Activated CD4-positive, alpha-beta T cell treated with anti-CD3 and anti-CD28 coated beads, Interleukin-2, amount 10 ng/mL, durations not matched to agents 24 days and 14 days (primary cell): Measurements from ENCODE around the gene IQSEC3. TPM values are rescaled to one million over a fixed set of nuclear protein-coding genes. Genes with fewer than 3 reads are reported as not detected.
"Not testable (repeated sequence)": the region's sequence is repeated elsewhere in the genome, so short reads cannot be mapped to it uniquely, and the experiment has no call there.

Experiments
- DNase-seq: peaks from one replicate; pipeline ENCODE4 v3.0.0; 2022
- H3K27ac Mint-ChIP-seq: one replicate; pipeline ENCODE4 v1.8.0; 2022; ENCODE audit warnings: mild to moderate bottlenecking, mixed read lengths
- H3K27me3 Mint-ChIP-seq: one replicate; pipeline ENCODE4 v1.8.0; 2022; ENCODE audit warnings: mixed read lengths
- H3K36me3 Mint-ChIP-seq: one replicate; pipeline ENCODE4 v1.8.0; 2022; ENCODE audit warnings: low read depth, mild to moderate bottlenecking, mixed read lengths
- H3K4me1 Mint-ChIP-seq: one replicate; pipeline ENCODE4 v1.8.0; 2021; ENCODE audit warnings: mixed read lengths
- H3K4me3 Mint-ChIP-seq: one replicate; pipeline ENCODE4 v1.8.0; 2022; ENCODE audit warnings: mild to moderate bottlenecking, moderate library complexity, mixed read lengths
- H3K9me3 Mint-ChIP-seq: one replicate; pipeline ENCODE4 v1.8.0; 2021; ENCODE audit warnings: mixed read lengths
- intact Hi-C: fragments of 100-400 bp; cut with micrococcal nuclease; formaldehyde crosslinking; loops from one replicate; pipeline ENCODE4 v1.15.1; 2023
- total RNA-seq: library from RNA; stranded (reverse); gene quantifications from 2 replicates; pipeline ENCODE4 v1.2.3, GENCODE V29; 2022

The IQSEC3 gene
- total RNA-seq, 1 donor from 2014 or later = 0.05 TPM

GRCh38 chr12:117816-118345 is 51.3 kb downstream of the IQSEC3 start:
- Mint-ChIP-seq H3K4me3 (no peak overlapping the region), H3K4me1 (no peaks in the 10 kb centered on the region), H3K27me3 (peaks cover 5% of the 10 kb centered on the region), H3K27ac (no peak overlapping the region), H3K36me3 (no peaks in the 10 kb centered on the region), H3K9me3 (no peaks in the 10 kb centered on the region)
- intact Hi-C loops = no loop called here
- no peak for DNase-seq

GRCh38 chr12:118591-118990 is 52.0 kb downstream of the IQSEC3 start:
- Mint-ChIP-seq H3K4me3 (no peak overlapping the region), H3K4me1 (no peaks in the 10 kb centered on the region), H3K27me3 (peaks cover 5% of the 10 kb centered on the region), H3K36me3 (no peaks in the 10 kb centered on the region), H3K27ac (no peak overlapping the region), H3K9me3 (no peaks in the 10 kb centered on the region)
- DNase-seq = no peak
- intact Hi-C loops = no loop called here

GRCh38 chr12:120951-121350 is 54.4 kb downstream of the IQSEC3 start:
- Mint-ChIP-seq H3K36me3 (no peaks in the 10 kb centered on the region), H3K27me3 (no peaks in the 10 kb centered on the region), H3K27ac (no peak overlapping the region), H3K4me3 (no peak overlapping the region), H3K9me3 (no peaks in the 10 kb centered on the region), H3K4me1 (no peaks in the 10 kb centered on the region)
- DNase-seq = no peak
- intact Hi-C loops = no loop called here

GRCh38 chr12:121647-122046 is 55.1 kb downstream of the IQSEC3 start:
- H3K9me3 Mint-ChIP-seq = no peaks in the 10 kb centered on the region
- no peaks in the 10 kb centered on the region for H3K36me3 Mint-ChIP-seq
- no peaks in the 10 kb centered on the region for H3K27me3 Mint-ChIP-seq
- no peaks in the 10 kb centered on the region for H3K4me1 Mint-ChIP-seq
- no peak for DNase-seq
- no peak overlapping the region for H3K4me3 Mint-ChIP-seq
- H3K27ac Mint-ChIP-seq = no peak overlapping the region
- intact Hi-C loops = no loop called here

- Mint-ChIP-seq H3K9me3 (no peaks in the 10 kb centered on the region), H3K36me3 (no peaks in the 10 kb centered on the region)
- intact Hi-C loops = no loop called here
These were observed 58.5 kb downstream of the IQSEC3 start for GRCh38 chr12:125075-125474.

GRCh38 chr12:125566-125965 is 59.0 kb downstream of the IQSEC3 start:
- H3K4me1 Mint-ChIP-seq = no peaks in the 10 kb centered on the region
- H3K36me3 Mint-ChIP-seq = no peaks in the 10 kb centered on the region
- no peak for DNase-seq
- no peak overlapping the region for H3K27ac Mint-ChIP-seq
- no peaks in the 10 kb centered on the region for H3K9me3 Mint-ChIP-seq
- no peak overlapping the region for H3K4me3 Mint-ChIP-seq
- H3K27me3 Mint-ChIP-seq = no peaks in the 10 kb centered on the region
- intact Hi-C loops = no loop called here

More at GRCh38 chr12:125075-125474, 58.5 kb downstream of the IQSEC3 start:
- no peaks in the 10 kb centered on the region for H3K4me1 Mint-ChIP-seq
- no peak overlapping the region for H3K27ac Mint-ChIP-seq
- no peaks in the 10 kb centered on the region for H3K27me3 Mint-ChIP-seq
- H3K4me3 Mint-ChIP-seq = no peak overlapping the region
- no peak for DNase-seq

- H3K27ac Mint-ChIP-seq = no peak overlapping the region
- H3K4me3 Mint-ChIP-seq = no peak overlapping the region
- DNase-seq = no peak
- no peaks in the 10 kb centered on the region for H3K4me1 Mint-ChIP-seq
- intact Hi-C loops = no loop called here
- no peaks in the 10 kb centered on the region for H3K9me3 Mint-ChIP-seq
- no peaks in the 10 kb centered on the region for H3K36me3 Mint-ChIP-seq
- H3K27me3 Mint-ChIP-seq = peaks cover 6% of the 10 kb centered on the region
These were observed 61.5 kb downstream of the IQSEC3 start for GRCh38 chr12:128079-128478.

- H3K4me3 Mint-ChIP-seq = no peak overlapping the region
- H3K27me3 Mint-ChIP-seq = peaks cover 6% of the 10 kb centered on the region
- no peak overlapping the region for H3K27ac Mint-ChIP-seq
- intact Hi-C loops = no loop called here
- H3K36me3 Mint-ChIP-seq = no peaks in the 10 kb centered on the region
- DNase-seq = no peak
- H3K4me1 Mint-ChIP-seq = no peaks in the 10 kb centered on the region
- no peaks in the 10 kb centered on the region for H3K9me3 Mint-ChIP-seq
These were observed 62.4 kb downstream of the IQSEC3 start for GRCh38 chr12:129001-129400.

- Mint-ChIP-seq H3K27ac (no peak overlapping the region), H3K36me3 (no peaks in the 10 kb centered on the region), H3K27me3 (peaks cover 6% of the 10 kb centered on the region), H3K4me3 (no peak overlapping the region), H3K9me3 (no peaks in the 10 kb centered on the region), H3K4me1 (no peaks in the 10 kb centered on the region)
- intact Hi-C loops = no loop called here
- no peak for DNase-seq
These were observed 64.0 kb downstream of the IQSEC3 start for GRCh38 chr12:130519-130918.

- no peaks in the 10 kb centered on the region for H3K36me3 Mint-ChIP-seq
- DNase-seq = no peak
- no peaks in the 10 kb centered on the region for H3K9me3 Mint-ChIP-seq
- no peak overlapping the region for H3K27ac Mint-ChIP-seq
- H3K4me1 Mint-ChIP-seq = no peaks in the 10 kb centered on the region
- no peak overlapping the region for H3K4me3 Mint-ChIP-seq
- H3K27me3 Mint-ChIP-seq = peaks cover 9% of the 10 kb centered on the region
- intact Hi-C loops = no loop called here
These were observed 64.4 kb downstream of the IQSEC3 start for GRCh38 chr12:131008-131407.

GRCh38 chr12:131732-132495 is 65.3 kb downstream of the IQSEC3 start:
- no peak overlapping the region for H3K4me3 Mint-ChIP-seq
- peaks cover 9% of the 10 kb centered on the region for H3K27me3 Mint-ChIP-seq
- intact Hi-C loops = no loop called here
- DNase-seq = no peak
- no peaks in the 10 kb centered on the region for H3K9me3 Mint-ChIP-seq
- no peaks in the 10 kb centered on the region for H3K4me1 Mint-ChIP-seq
- no peak overlapping the region for H3K27ac Mint-ChIP-seq
- no peaks in the 10 kb centered on the region for H3K36me3 Mint-ChIP-seq

GRCh38 chr12:133616-134232 is 67.2 kb downstream of the IQSEC3 start:
- H3K27ac Mint-ChIP-seq, H3K9me3 Mint-ChIP-seq, intact Hi-C loops, H3K4me3 Mint-ChIP-seq, DNase-seq, H3K36me3 Mint-ChIP-seq, H3K27me3 Mint-ChIP-seq, H3K4me1 Mint-ChIP-seq: not testable (repeated sequence)

- Mint-ChIP-seq H3K4me3 (no peak overlapping the region), H3K27ac (no peak overlapping the region), H3K4me1 (peaks cover 2% of the 10 kb centered on the region), H3K27me3 (peaks cover 20% of the 10 kb centered on the region), H3K9me3 (no peaks in the 10 kb centered on the region), H3K36me3 (no peaks in the 10 kb centered on the region)
- intact Hi-C loops = no loop called here
- no peak for DNase-seq
These were observed 68.6 kb downstream of the IQSEC3 start for GRCh38 chr12:135138-135537.

GRCh38 chr12:138171-138897 is 71.8 kb downstream of the IQSEC3 start:
- intact Hi-C loops = no loop called here
- no peak overlapping the region for H3K4me3 Mint-ChIP-seq
- H3K9me3 Mint-ChIP-seq = no peaks in the 10 kb centered on the region
- H3K4me1 Mint-ChIP-seq = peaks cover 2% of the 10 kb centered on the region
- no peaks in the 10 kb centered on the region for H3K36me3 Mint-ChIP-seq
- H3K27me3 Mint-ChIP-seq = peaks cover 23% of the 10 kb centered on the region
- no peak overlapping the region for H3K27ac Mint-ChIP-seq
- no peak for DNase-seq
